Coronary artery (tissue), 2 donors: ENCODE results near the gene LZTR1.

Experiments
- DNase-seq: peaks from one replicate; pipeline ENCODE4 v3.0.0-alpha.2; 2017; ENCODE audit warnings: low spot score
- H3K27ac ChIP-seq, 2 donors: fragments of 200-600 bp; sonication (generic); one replicate each; pipeline ENCODE4 v1.5.1; 2016 to 2019
- H3K4me3 ChIP-seq: fragments of 200-600 bp; sonication (generic); 2 replicates; pipeline ENCODE4 v1.5.1; 2016; ENCODE audit warnings: mild to moderate bottlenecking, moderate library complexity
- TF ChIP-seq, protein P1 (sequence below): fragments of 200-600 bp; sonication (generic); IDR thresholded peaks from one replicate; pipeline ENCODE4 v1.5.1; 2019; ENCODE audit warnings: antibody characterized with exemption

LZTR1 gene

DNA sequence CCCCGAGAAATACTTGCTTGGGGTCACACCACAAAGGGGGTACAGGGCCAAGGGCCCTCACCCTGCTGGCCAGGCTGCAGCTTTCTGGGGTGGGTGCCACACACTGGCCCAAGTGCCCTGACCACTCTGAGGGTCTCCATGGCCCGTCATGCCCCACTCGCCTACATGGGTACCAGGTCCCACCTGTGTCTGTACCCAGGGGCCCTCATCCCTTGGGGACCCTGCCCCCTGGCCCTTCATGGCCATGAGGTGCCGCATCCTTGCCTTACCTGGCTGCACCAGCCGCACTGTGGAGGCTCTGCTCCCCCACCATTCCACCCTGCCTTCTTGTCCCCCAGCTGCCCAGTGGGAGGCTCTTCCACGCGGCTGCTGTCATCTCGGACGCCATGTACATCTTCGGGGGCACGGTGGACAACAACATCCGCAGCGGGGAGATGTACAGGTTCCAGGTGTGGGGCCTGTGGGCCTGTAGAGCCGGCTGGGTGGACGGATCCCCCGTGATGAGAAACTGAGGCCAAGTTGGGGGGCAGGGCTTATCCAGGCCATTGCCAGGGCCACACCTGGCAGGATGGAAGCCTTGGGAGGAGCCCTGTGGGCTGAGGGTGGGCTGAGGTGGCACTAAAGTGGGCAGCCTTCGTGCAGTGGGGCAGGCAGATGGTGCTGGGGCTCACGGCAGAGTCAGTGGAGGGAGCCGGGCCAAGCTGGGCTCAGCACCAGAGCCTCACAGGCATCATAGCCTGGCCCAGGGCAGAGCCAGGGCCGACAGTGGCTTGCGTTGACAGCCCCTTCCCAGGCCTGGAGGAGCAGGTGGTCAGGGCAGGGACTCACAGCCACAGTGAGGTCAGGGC is 10.6 kb downstream of the LZTR1 start:
- H3K27ac ChIP-seq = no peak overlapping the region
- TF ChIP-seq, protein P1, sequence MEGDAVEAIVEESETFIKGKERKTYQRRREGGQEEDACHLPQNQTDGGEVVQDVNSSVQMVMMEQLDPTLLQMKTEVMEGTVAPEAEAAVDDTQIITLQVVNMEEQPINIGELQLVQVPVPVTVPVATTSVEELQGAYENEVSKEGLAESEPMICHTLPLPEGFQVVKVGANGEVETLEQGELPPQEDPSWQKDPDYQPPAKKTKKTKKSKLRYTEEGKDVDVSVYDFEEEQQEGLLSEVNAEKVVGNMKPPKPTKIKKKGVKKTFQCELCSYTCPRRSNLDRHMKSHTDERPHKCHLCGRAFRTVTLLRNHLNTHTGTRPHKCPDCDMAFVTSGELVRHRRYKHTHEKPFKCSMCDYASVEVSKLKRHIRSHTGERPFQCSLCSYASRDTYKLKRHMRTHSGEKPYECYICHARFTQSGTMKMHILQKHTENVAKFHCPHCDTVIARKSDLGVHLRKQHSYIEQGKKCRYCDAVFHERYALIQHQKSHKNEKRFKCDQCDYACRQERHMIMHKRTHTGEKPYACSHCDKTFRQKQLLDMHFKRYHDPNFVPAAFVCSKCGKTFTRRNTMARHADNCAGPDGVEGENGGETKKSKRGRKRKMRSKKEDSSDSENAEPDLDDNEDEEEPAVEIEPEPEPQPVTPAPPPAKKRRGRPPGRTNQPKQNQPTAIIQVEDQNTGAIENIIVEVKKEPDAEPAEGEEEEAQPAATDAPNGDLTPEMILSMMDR = no peak
- H3K4me3 ChIP-seq = no peak overlapping the region
- DNase-seq = no peak

DNA sequence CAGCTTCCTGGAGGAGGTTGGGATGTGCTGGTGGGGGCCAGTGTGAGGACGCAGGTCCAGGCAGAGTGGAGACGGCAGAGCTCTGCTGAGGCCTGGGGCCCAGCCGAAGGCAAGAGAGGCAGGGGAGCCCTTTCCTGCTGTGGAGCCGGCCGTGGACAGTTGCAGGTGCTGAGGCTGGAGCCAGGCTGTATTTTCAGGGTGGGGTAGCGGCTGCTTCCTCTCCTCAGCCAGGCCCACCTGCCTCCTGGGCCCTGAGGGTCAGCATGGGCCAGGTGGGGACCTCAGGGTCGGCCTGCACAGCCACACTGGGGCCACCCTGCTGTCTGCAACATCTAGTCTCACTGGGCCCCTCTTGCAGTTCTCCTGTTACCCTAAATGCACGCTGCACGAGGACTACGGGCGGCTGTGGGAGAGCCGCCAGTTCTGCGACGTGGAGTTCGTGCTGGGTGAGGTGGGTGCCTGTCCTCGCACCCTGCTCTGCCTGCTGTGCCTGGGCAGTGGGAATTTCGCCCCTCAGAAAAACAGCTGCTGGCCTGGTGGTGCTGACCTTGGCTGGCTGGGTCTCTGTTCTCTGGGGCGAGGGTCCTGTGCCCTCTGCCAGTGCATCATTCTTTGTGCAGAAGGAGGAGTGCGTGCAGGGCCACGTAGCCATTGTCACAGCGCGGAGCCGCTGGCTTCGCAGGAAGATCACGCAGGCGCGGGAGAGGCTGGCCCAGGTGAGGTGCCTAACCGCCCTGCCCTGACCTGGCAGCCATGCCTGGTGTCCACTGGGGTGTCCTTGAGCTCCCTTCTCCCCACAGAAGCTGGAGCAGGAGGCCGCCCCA is 11.4 kb downstream of the LZTR1 start:
- H3K4me3 ChIP-seq = no peak overlapping the region
- H3K27ac ChIP-seq = no peak overlapping the region
- TF ChIP-seq, protein P1 = no peak
- no peak for DNase-seq

DNA sequence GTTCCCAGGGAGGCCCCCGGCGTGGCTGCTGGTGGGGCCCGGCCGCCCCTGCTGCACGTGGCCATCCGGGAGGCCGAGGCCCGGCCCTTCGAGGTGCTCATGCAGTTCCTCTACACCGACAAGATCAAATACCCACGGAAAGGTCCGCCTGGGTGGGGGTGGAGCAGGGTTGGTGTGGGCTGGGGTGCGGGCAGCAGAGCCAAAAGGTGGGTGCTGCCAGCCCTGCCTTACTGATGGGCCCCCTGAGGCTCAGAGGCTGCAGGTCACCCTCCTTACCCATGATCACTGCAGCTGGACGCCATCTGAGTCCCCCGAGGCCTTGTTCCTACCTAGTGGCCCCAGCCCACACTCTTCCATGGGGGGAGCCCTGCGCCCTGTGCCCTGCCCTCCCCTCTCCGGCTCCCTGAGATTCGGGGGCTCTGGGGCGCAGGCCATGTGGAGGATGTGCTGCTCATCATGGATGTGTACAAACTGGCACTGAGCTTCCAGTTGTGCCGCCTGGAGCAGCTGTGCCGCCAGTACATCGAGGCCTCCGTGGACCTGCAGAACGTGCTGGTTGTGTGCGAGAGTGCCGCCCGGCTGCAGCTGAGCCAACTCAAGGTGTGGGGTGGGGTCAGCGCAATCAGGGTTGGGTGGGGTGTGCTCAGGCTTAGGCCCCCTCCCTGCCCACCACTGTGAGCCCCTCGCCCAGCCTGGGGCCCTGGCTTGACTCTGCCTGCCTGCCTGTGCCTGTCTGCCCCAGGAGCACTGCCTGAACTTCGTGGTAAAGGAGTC is 12.2 kb downstream of the LZTR1 start:
- no peak overlapping the region for H3K27ac ChIP-seq
- no peak overlapping the region for H3K4me3 ChIP-seq
- TF ChIP-seq, protein P1 = no peak
- DNase-seq = no peak

DNA sequence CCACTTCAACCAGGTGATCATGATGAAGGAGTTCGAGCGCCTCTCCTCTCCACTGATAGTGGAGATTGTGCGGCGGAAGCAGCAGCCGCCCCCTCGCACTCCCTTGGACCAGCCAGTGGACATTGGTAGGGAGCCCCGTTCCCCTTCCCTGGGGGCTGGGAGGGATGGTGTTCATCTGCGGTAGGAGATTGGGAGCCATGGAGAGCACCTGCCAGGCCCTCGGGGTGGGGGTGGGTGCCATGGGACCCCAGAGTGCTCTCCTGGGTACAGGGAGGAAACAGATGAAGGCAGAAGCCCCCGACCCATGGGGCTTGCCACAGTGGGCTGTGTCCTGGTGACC is 12.8 kb downstream of the LZTR1 start:
- Histone ChIP-seq H3K4me3 (no peak overlapping the region), H3K27ac (no peak overlapping the region)
- TF ChIP-seq, protein P1 = no peak
- no peak for DNase-seq

- Histone ChIP-seq H3K4me3 (no peak overlapping the region), H3K27ac (no peak overlapping the region)
- TF ChIP-seq, protein P1 = no peak
- no peak for DNase-seq
Measured at GRCh38 chr22:20995329-20996030, 13.4 kb downstream of the LZTR1 start.

- H3K27ac ChIP-seq = no peak overlapping the region
- H3K4me3 ChIP-seq = no peak overlapping the region
- TF ChIP-seq, protein P1 = no peak
- DNase-seq = no peak
Measured at GRCh38 chr22:20996031-20996410, 13.9 kb downstream of the LZTR1 start.
